Measurements from ENCODE around the gene SLC22A17. TPM values are rescaled to one million over a fixed set of nuclear protein-coding genes. Genes with fewer than 3 reads are reported as not detected.

Gene SLC22A17
- total and polyA plus RNA-seq, 10 of the 15 experiments (the other 5 are each of a cell fraction or from before 2014, with no cell fraction given) = not detected

DNA sequence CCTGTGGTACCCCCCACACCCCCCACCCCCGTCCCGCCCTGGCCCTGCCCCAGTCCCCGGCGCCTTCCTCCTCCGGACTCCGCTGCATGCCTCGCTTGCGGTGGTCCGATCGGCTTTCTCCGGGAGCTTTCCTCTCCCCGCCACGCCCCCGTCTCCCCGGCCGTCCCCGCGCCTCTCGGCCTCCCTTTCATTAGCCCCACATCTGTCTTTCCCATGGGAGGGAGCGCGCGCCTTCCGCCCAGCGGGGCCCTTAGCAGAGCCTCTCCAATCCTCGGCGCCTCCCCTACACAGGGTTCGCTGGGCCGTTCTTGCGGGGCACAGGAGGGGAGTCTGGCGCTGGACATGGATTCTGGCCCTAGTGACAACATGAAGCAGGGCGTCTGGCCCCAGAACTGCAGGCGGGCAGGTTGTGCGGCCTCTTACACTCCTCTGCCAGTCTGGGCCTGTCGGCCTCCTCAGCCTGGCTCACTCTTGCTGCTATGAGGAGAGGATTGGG, 13.8 kb upstream of the SLC22A17 start (continued):
- TF ChIP-seq NBN (IDR thresholded peaks at IDR 0.05) = no peak
- no peak for TF ChIP-seq ATF3 (IDR thresholded peaks at IDR 0.05; ENCODE audit: borderline replicate concordance, extremely low read depth, low read depth, low read length)
- no peak for TF ChIP-seq CREM (IDR thresholded peaks at IDR 0.05; ENCODE audit: low read depth)
- no peak for TF ChIP-seq YBX1 (IDR thresholded peaks at IDR 0.05)
- no peak for TF ChIP-seq EGR1 (IDR thresholded peaks at IDR 0.05; ENCODE audit: borderline replicate concordance in 1 of 2, low read depth in 2 of 2, low read length in 2 of 2)
- no peak for TF ChIP-seq NR2C2 (IDR thresholded peaks at IDR 0.05; ENCODE audit: borderline replicate concordance, control insufficient read depth, insufficient read length, low read depth)
- TF ChIP-seq LARP7 (IDR thresholded peaks at IDR 0.05) = no peak
- no peak for TF ChIP-seq STAT3 (IDR thresholded peaks at IDR 0.05; ENCODE audit: low read depth, low read length)

DNA sequence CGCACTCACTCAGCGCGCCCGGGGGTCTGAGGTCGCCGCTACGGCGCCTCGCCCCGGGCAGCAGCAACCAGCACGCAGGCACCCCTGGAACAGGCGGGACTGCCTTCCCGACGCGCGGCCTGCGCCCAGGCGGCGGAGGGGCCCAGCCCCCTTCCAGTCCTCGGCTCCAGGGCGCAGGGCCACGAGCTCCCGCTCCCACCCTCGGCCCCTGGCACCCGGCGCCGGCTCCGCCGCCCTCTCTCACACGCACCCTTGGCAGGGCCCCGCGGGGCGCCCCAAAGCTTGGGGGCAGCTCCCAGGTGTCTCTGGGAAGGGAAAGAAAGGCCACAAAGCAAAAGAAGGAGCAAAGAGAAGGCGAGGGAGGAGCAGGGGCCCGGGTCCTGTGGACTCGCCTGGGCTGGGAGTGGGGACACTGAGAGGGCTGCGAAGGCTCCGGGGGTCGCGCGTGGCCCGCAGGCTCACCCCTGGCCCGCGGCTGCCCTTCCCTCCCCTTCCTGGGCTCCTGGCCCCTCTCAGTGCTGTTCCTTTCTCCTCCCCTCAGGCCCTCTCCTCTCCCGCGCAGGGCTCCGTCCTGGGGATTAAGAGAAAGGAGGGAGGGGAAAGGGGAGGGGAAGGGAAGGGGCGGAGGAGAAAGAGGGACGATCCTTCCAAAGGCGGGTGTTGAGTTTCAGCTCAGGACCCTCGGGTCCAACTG, 13.2 kb upstream of the SLC22A17 start:
- in situ Hi-C loops (cut with MboI) = no loop called here
- FAIRE-seq = no peak

More for the DNA sequence above, 13.2 kb upstream of the SLC22A17 start:
- no peak overlapping the region for H3K9ac ChIP-seq (ENCODE audit: control insufficient read depth, insufficient read depth, low read length)
- peaks cover 0 to 8% of the 10 kb centered on the region in 2 experiments; a peak in 3 of 4 replicates for H3K27me3 ChIP-seq (replicated peaks in 1 of 2; ENCODE audit: control insufficient read depth in 2 of 2, insufficient read depth in 2 of 2, low read length in 1 of 2)
- no TSS peak for BruUV-seq (replicated peaks)
- no peak overlapping the region for H2AFZ ChIP-seq (ENCODE audit: control insufficient read depth, low read depth, low read length)
- H3K4me1 ChIP-seq (ENCODE audit: control insufficient read depth, insufficient read depth, low read length) = no peaks in the 10 kb centered on the region
- intact Hi-C loops (cut with micrococcal nuclease; ENCODE audit: unreplicated experiment) = no loop called here
- CTCF ChIA-PET = no interaction called here
- POLR2A ChIA-PET = no interaction called here
- SMC1A ChIA-PET (ENCODE audit: uncharacterized antibody, unreplicated experiment) = no interaction called here
- no peaks in the 10 kb centered on the region for H4K20me1 ChIP-seq (ENCODE audit: control insufficient read depth, insufficient read depth)
- no peaks in the 10 kb centered on the region for H3K9me3 ChIP-seq (replicated peaks; ENCODE audit: control insufficient read depth, insufficient read depth, low read length)
- RAD21 ChIA-PET (ENCODE audit: unreplicated experiment) = no interaction called here
- H3K4me2 ChIP-seq (ENCODE audit: control insufficient read depth, insufficient read depth) = no peak overlapping the region
- 46% methylated on average over 46 of the region's 51 CpGs for WGBS (ENCODE audit: insufficient coverage, insufficient replicate concordance, low lambda C conversion rate, missing lambda C conversion rate)
- ATAC-seq = no peak
- no peaks in the 10 kb centered on the region for H3K79me2 ChIP-seq (ENCODE audit: control insufficient read depth, insufficient read depth, low read length)
- H3K4me3 ChIP-seq = no peak overlapping the region
- no peaks in the 10 kb centered on the region for H3K36me3 ChIP-seq (ENCODE audit: control insufficient read depth in 2 of 2, insufficient read depth in 2 of 2, low read length in 1 of 2)
- DNase-seq (ENCODE audit: low read depth, low spot score) = no peak
- TF ChIP-seq CHD4 (IDR thresholded peaks at IDR 0.05) = no peak
- no peak for TF ChIP-seq JUNB (IDR thresholded peaks at IDR 0.05)
- TF ChIP-seq, protein P1, sequence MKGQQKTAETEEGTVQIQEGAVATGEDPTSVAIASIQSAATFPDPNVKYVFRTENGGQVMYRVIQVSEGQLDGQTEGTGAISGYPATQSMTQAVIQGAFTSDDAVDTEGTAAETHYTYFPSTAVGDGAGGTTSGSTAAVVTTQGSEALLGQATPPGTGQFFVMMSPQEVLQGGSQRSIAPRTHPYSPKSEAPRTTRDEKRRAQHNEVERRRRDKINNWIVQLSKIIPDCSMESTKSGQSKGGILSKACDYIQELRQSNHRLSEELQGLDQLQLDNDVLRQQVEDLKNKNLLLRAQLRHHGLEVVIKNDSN (IDR thresholded peaks at IDR 0.05; ENCODE audit: borderline replicate concordance, extremely low read length, insufficient read depth, low read depth, low read length) = no peak
- no peak for TF ChIP-seq SUZ12 (IDR thresholded peaks at IDR 0.05; ENCODE audit: unreplicated experiment)
- TF ChIP-seq SMARCA5 (IDR thresholded peaks at IDR 0.05) = no peak
- TF ChIP-seq, protein P2, sequence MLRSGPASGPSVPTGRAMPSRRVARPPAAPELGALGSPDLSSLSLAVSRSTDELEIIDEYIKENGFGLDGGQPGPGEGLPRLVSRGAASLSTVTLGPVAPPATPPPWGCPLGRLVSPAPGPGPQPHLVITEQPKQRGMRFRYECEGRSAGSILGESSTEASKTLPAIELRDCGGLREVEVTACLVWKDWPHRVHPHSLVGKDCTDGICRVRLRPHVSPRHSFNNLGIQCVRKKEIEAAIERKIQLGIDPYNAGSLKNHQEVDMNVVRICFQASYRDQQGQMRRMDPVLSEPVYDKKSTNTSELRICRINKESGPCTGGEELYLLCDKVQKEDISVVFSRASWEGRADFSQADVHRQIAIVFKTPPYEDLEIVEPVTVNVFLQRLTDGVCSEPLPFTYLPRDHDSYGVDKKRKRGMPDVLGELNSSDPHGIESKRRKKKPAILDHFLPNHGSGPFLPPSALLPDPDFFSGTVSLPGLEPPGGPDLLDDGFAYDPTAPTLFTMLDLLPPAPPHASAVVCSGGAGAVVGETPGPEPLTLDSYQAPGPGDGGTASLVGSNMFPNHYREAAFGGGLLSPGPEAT (IDR thresholded peaks at IDR 0.05; ENCODE audit: low read depth) = no peak
- TF ChIP-seq CBX3 (IDR thresholded peaks at IDR 0.05; ENCODE audit: borderline replicate concordance, low read depth) = no peak
- TF ChIP-seq FOXK2 (IDR thresholded peaks at IDR 0.05) = no peak
- TF ChIP-seq ASH2L (IDR thresholded peaks at IDR 0.05; ENCODE audit: borderline replicate concordance, low read depth) = no peak
- no peak for TF ChIP-seq MXI1 (IDR thresholded peaks at IDR 0.05; ENCODE audit: low read depth, low read length)
- no peak for TF ChIP-seq IRF3 (IDR thresholded peaks at IDR 0.05)
- H3K27ac ChIP-seq (ENCODE audit: control insufficient read depth, insufficient read depth) = no peak overlapping the region
